GM12878 (cell line): ENCODE data around the gene AK4. TPM values are rescaled to one million over a fixed set of nuclear protein-coding genes. Genes with fewer than 3 reads are reported as not detected.

ENCODE experiments used
- ATAC-seq: fragments of 200-7000 bp; cut with Tn5 transposase; 3 replicates; pipeline ENCODE4 v1.9.1; 2020; ENCODE audit warnings: mild to moderate bottlenecking, moderate library complexity
- BruUV-seq: library from RNA; stranded (reverse); fragments of 400-500 nt; replicated peaks from 2 replicates; lab custom pipeline; 2021; lab: Mats Ljungman, UMichigan
- CTCF ChIA-PET: fragments of 300-600 bp; sonication (Branson Sonifier 250); formaldehyde crosslinking; extraction: SDS; loops from one replicate; lab custom pipeline; 2021; ENCODE audit warnings: inconsistent platforms; lab: Yijun Ruan, JAX
- POLR2A ChIA-PET: fragments of 350-600 bp; formaldehyde crosslinking; extraction: SDS; loops from one replicate; lab custom pipeline; 2021; ENCODE audit warnings: inconsistent platforms; lab: Charles Lee
- RAD21 ChIA-PET: fragments of 300-600 bp; sonication (Branson Sonifier 250); formaldehyde crosslinking; loops from one replicate; lab custom pipeline; 2023; ENCODE audit warnings: antibody characterized with exemption; ENCODE audit not compliant: unreplicated experiment; lab: Charles Lee
- SMC1A ChIA-PET: fragments of 300-600 bp; sonication (Branson Sonifier 250); formaldehyde crosslinking; loops from one replicate; lab custom pipeline; 2023; ENCODE audit not compliant: unreplicated experiment, uncharacterized antibody; lab: Charles Lee
- DNase-seq: peaks from one replicate; pipeline ENCODE4 v3.0.0-alpha.2; 2011; ENCODE audit warnings: low read depth, low spot score
- FAIRE-seq: peaks from 3 replicates; lab custom pipeline; 2011; peaks lifted over from hg19 to GRCh38; lab: Jason Lieb, UNC
- H2AFZ ChIP-seq: 2 replicates; pipeline ENCODE4 v1.6.0; 2011; ENCODE audit warnings: low read depth, low read length, control low read depth; ENCODE audit not compliant: control insufficient read depth
- H3K27ac ChIP-seq: 2 replicates; pipeline ENCODE4 v1.5.1; 2011; ENCODE audit warnings: control low read depth; ENCODE audit not compliant: control insufficient read depth, insufficient read depth
- H3K27me3 ChIP-seq, 2 experiments: replicated peaks in 1 of 2; 2 replicates each; pipeline versions ENCODE4 v1.6.0 to v1.6.1; 2011; ENCODE audit warnings: low read length in 1 of 2; ENCODE audit not compliant: control insufficient read depth in 2 of 2, insufficient read depth in 2 of 2
- H3K36me3 ChIP-seq, 2 experiments: 2 replicates each; pipeline ENCODE4 v1.5.1; 2011; ENCODE audit warnings: low read length in 1 of 2; ENCODE audit not compliant: control insufficient read depth in 2 of 2, insufficient read depth in 2 of 2
- H3K4me1 ChIP-seq: 2 replicates; pipeline ENCODE4 v1.6.1; 2011; ENCODE audit warnings: mild to moderate bottlenecking, low read length, moderate library complexity, mixed read lengths; ENCODE audit not compliant: control insufficient read depth, insufficient read depth
- H3K4me2 ChIP-seq: 2 replicates; pipeline ENCODE4 v1.6.0; 2011; ENCODE audit warnings: control low read depth; ENCODE audit not compliant: control insufficient read depth, insufficient read depth
- H3K4me3 ChIP-seq: fragments of 200-600 bp; sonication (generic); 2 replicates; pipeline ENCODE4 v1.5.1; 2016
- H3K79me2 ChIP-seq: 2 replicates; pipeline ENCODE4 v1.6.0; 2011; ENCODE audit warnings: low read length; ENCODE audit not compliant: control insufficient read depth, insufficient read depth
- H3K9ac ChIP-seq: 2 replicates; pipeline ENCODE4 v1.8.0; 2011; ENCODE audit warnings: low read length, control low read depth, mixed read lengths; ENCODE audit not compliant: control insufficient read depth, insufficient read depth
- H3K9me3 ChIP-seq: replicated peaks from 3 replicates; pipeline ENCODE4 v1.5.1; 2011; ENCODE audit warnings: mild to moderate bottlenecking, low read length; ENCODE audit not compliant: control insufficient read depth, insufficient read depth
- H4K20me1 ChIP-seq: 2 replicates; pipeline ENCODE4 v1.6.0; 2011; ENCODE audit not compliant: control insufficient read depth, insufficient read depth
- BMI1 ChIP-seq: fragments of 450-650 bp; IDR thresholded peaks from 2 replicates; pipeline ENCODE4 v1.6.1; 2016; ENCODE audit warnings: mild to moderate bottlenecking, moderate library complexity, borderline replicate concordance
- EED ChIP-seq: sonication (generic); IDR thresholded peaks from 2 replicates; pipeline ENCODE4 v1.6.1; 2016; ENCODE audit warnings: antibody characterized with exemption, low read depth
- ELK1 ChIP-seq: IDR thresholded peaks from 2 replicates; pipeline ENCODE4 v1.6.1; 2012; ENCODE audit warnings: low read depth, low read length, improper control_type of control experiment
- IKZF1 ChIP-seq: fragments of 450-650 bp; conservative IDR thresholded peaks from 2 replicates; pipeline ENCODE4 v1.6.1; 2017; ENCODE audit warnings: antibody characterized with exemption, mild to moderate bottlenecking
- JUNB ChIP-seq: IDR thresholded peaks from 2 replicates; pipeline ENCODE4 v1.6.1; 2016; ENCODE audit warnings: antibody characterized with exemption, mild to moderate bottlenecking
- JUND ChIP-seq: IDR thresholded peaks from 2 replicates; pipeline ENCODE4 v1.6.1; 2012; ENCODE audit warnings: low read depth, mild to moderate bottlenecking, low read length, improper control_type of control experiment, moderate library complexity
- KLF5 ChIP-seq: fragments of 450-650 bp; IDR thresholded peaks from 2 replicates; pipeline ENCODE4 v1.6.1; 2014; ENCODE audit warnings: mild to moderate bottlenecking; ENCODE audit not compliant: partially characterized antibody
- MEF2B ChIP-seq: fragments of 450-650 bp; IDR thresholded peaks from 2 replicates; pipeline ENCODE4 v1.6.1; 2018; ENCODE audit warnings: mild to moderate bottlenecking, moderate library complexity; ENCODE audit not compliant: partially characterized antibody, poor library complexity, severe bottlenecking
- TBL1XR1 ChIP-seq: IDR thresholded peaks from 2 replicates; pipeline ENCODE4 v1.6.1; 2012; ENCODE audit warnings: low read depth, low read length, improper control_type of control experiment
- WGBS: methylation state at CpG from one replicate; pipeline ENCODE4 v1.1.6; 2016; ENCODE audit warnings: low lambda C conversion rate; ENCODE audit not compliant: insufficient replicate concordance, insufficient coverage; ENCODE audit errors: missing lambda C conversion rate; 5-methylcytosine and 5-hydroxymethylcytosine counted together
- in situ Hi-C: fragments of 300-500 bp; cut with MboI; formaldehyde crosslinking; loops from 9 replicates; pipeline ENCODE4 v1.14.3; 2018; ENCODE audit warnings: mixed read lengths
- intact Hi-C: fragments of 100-400 bp; cut with micrococcal nuclease; formaldehyde crosslinking; loops from one replicate; pipeline ENCODE4 v1.14.2; 2022; ENCODE audit not compliant: unreplicated experiment
- polyA plus RNA-seq, 11 experiments: library from polyadenylated mRNA; depleted of rRNA in 4 of 11; unstranded in 6 of 11; stranded (reverse) in 5 of 11; fragments of >200 nt; fragmentation: Nextera tagmentation in 4 of 11; fragmentation: Illumina TruSeq in 1 of 11; extraction: Ambion mirVana in 4 of 11; extraction: Trizol in 1 of 11; gene quantifications; 1 replicate in 1 of 11; 2 replicates in 10 of 11; pipeline versions ENCODE4 v1.2.1 to v1.2.3, GENCODE V29; 2011 to 2016; ENCODE audit warnings: inconsistent platforms in 2 of 11, missing spikeins in 2 of 11, low read depth in 1 of 11
- total RNA-seq, 4 experiments: library from RNA; depleted of rRNA in 3 of 4; stranded (reverse); fragments of >200 nt in 3 of 4; fragmentation: Illumina TruSeq in 1 of 4; extraction: Trizol in 1 of 4; gene quantifications; 2 replicates each; pipeline versions ENCODE4 v1.2.1 to v1.2.3, GENCODE V29; 2013 to 2021

The AK4 gene
- total and polyA plus RNA-seq, 10 of the 15 experiments (the other 5 are each of a cell fraction or from before 2014, with no cell fraction given), result 23.9 to 161 (median 49.0) TPM

DNA sequence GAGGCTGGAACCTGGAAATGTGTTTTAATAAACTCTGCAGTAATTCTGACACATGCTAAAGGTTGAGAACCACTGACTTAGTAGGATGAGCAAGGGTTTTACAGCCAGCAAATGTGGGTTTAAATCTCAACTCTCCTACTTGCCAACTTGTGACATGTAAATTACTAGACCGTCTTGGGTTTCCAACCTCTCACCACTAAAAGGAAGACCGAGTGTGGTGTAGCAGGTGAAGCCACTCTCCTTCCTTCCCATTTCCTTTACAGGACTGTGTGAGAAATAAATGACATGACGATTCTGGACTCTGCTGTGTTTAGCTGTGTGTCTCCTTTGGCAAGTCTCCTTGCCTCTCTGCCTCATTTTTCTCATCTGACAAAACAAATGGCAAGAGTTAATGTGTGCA is 111.8 kb downstream of the AK4 start:
- RAD21 ChIA-PET, result no interaction called here
- Histone ChIP-seq H3K27me3 (peaks cover 4 to 5% of the 10 kb centered on the region in 2 experiments; a peak in 2 of 4 replicates), H3K36me3 (no peaks in the 10 kb centered on the region), H3K79me2 (no peaks in the 10 kb centered on the region), H3K4me2 (no peak overlapping the region)
- SMC1A ChIA-PET, result interaction anchor here (1.8 kb wide), 1 partner anchor 24 kb away, joined by 4 read pairs; no protein-coding TSS in a partner anchor
- FAIRE-seq, result no peak
- TF ChIP-seq BMI1, result no peak
- TF ChIP-seq, all 136 proteins: peak for 0
- 0% methylated on average over 3 of the region's 3 CpGs for WGBS
- ChIA-PET POLR2A (no interaction called here), CTCF (no interaction called here)
- Histone ChIP-seq H3K4me3 (no peak overlapping the region), H3K9me3 (no peaks in the 10 kb centered on the region), H3K9ac (no peak overlapping the region), H2AFZ (no peak overlapping the region), H3K4me1 (no peaks in the 10 kb centered on the region; the same call in none of the 2 replicates), H4K20me1 (no peaks in the 10 kb centered on the region), H3K27ac (no peak overlapping the region)
- DNase-seq, result no peak
- intact Hi-C loops (no loop called here), in situ Hi-C loops (no loop called here)
- ATAC-seq, result no peak
- BruUV-seq, result no TSS peak

- in situ Hi-C loops, result no loop called here
- no peaks in the 10 kb centered on the region for H4K20me1 ChIP-seq
- no TSS peak for BruUV-seq
- H3K4me1 ChIP-seq, result no peaks in the 10 kb centered on the region; the same call in none of the 2 replicates
- H3K27ac ChIP-seq, result no peak overlapping the region
- ChIA-PET SMC1A (interaction anchor here (0.9 to 1.8 kb wide), 2 partner anchors 8 to 25 kb away, joined by 4 read pairs; no protein-coding TSS in a partner anchor), POLR2A (no interaction called here), RAD21 (no interaction called here), CTCF (no interaction called here)
- H3K9me3 ChIP-seq, result no peaks in the 10 kb centered on the region
- H3K36me3 ChIP-seq, result no peaks in the 10 kb centered on the region
- 60% methylated on average over 4 of the region's 4 CpGs for WGBS
- no peak overlapping the region for H3K9ac ChIP-seq
- peaks cover 0 to 2% of the 10 kb centered on the region in 2 experiments; a peak in 2 of 4 replicates for H3K27me3 ChIP-seq
- TF ChIP-seq IKZF1, result no peak
- TF ChIP-seq ELK1, result no peak
- TF ChIP-seq JUND, result no peak
- no peak for TF ChIP-seq MEF2B
- no peak for TF ChIP-seq EED
- TF ChIP-seq JUNB, result peak; percentile 15; the same call in 1 of the 2 replicates
- no peak for TF ChIP-seq KLF5
- TF ChIP-seq TBL1XR1, result no peak
- FAIRE-seq (no peak), DNase-seq (no peak), ATAC-seq (no peak)
- H3K4me3 ChIP-seq, result no peak overlapping the region
- H3K79me2 ChIP-seq, result no peaks in the 10 kb centered on the region
- intact Hi-C loops, result no loop called here
- no peak overlapping the region for H3K4me2 ChIP-seq
- no peak overlapping the region for H2AFZ ChIP-seq
Observed at GRCh38 chr1:65260851-65261473, 113.0 kb downstream of the AK4 start.
